GM12878 (cell line): ENCODE results near the gene SEMA5A. TPM values are rescaled to one million over a fixed set of nuclear protein-coding genes. Genes with fewer than 3 reads are reported as not detected.

ENCODE experiments used
- ATAC-seq: fragments of 200-7000 bp; cut with Tn5 transposase; 3 replicates; pipeline ENCODE4 v1.9.1; 2020; ENCODE audit warnings: mild to moderate bottlenecking, moderate library complexity
- BruUV-seq: library from RNA; stranded (reverse); fragments of 400-500 nt; replicated peaks from 2 replicates; lab custom pipeline; 2021; lab: Mats Ljungman, UMichigan
- CTCF ChIA-PET: fragments of 300-600 bp; sonication (Branson Sonifier 250); formaldehyde crosslinking; extraction: SDS; loops from one replicate; lab custom pipeline; 2021; ENCODE audit warnings: inconsistent platforms; lab: Yijun Ruan, JAX
- POLR2A ChIA-PET: fragments of 350-600 bp; formaldehyde crosslinking; extraction: SDS; loops from one replicate; lab custom pipeline; 2021; ENCODE audit warnings: inconsistent platforms; lab: Charles Lee
- RAD21 ChIA-PET: fragments of 300-600 bp; sonication (Branson Sonifier 250); formaldehyde crosslinking; loops from one replicate; lab custom pipeline; 2023; ENCODE audit warnings: antibody characterized with exemption; ENCODE audit not compliant: unreplicated experiment; lab: Charles Lee
- SMC1A ChIA-PET: fragments of 300-600 bp; sonication (Branson Sonifier 250); formaldehyde crosslinking; loops from one replicate; lab custom pipeline; 2023; ENCODE audit not compliant: unreplicated experiment, uncharacterized antibody; lab: Charles Lee
- DNase-seq: peaks from one replicate; pipeline ENCODE4 v3.0.0-alpha.2; 2011; ENCODE audit warnings: low read depth, low spot score
- FAIRE-seq: peaks from 3 replicates; lab custom pipeline; 2011; peaks lifted over from hg19 to GRCh38; lab: Jason Lieb, UNC
- H2AFZ ChIP-seq: 2 replicates; pipeline ENCODE4 v1.6.0; 2011; ENCODE audit warnings: low read depth, low read length, control low read depth; ENCODE audit not compliant: control insufficient read depth
- H3K27ac ChIP-seq: 2 replicates; pipeline ENCODE4 v1.5.1; 2011; ENCODE audit warnings: control low read depth; ENCODE audit not compliant: control insufficient read depth, insufficient read depth
- H3K27me3 ChIP-seq, 2 experiments: replicated peaks in 1 of 2; 2 replicates each; pipeline versions ENCODE4 v1.6.0 to v1.6.1; 2011; ENCODE audit warnings: low read length in 1 of 2; ENCODE audit not compliant: control insufficient read depth in 2 of 2, insufficient read depth in 2 of 2
- H3K36me3 ChIP-seq, 2 experiments: 2 replicates each; pipeline ENCODE4 v1.5.1; 2011; ENCODE audit warnings: low read length in 1 of 2; ENCODE audit not compliant: control insufficient read depth in 2 of 2, insufficient read depth in 2 of 2
- H3K4me1 ChIP-seq: 2 replicates; pipeline ENCODE4 v1.6.1; 2011; ENCODE audit warnings: mild to moderate bottlenecking, low read length, moderate library complexity, mixed read lengths; ENCODE audit not compliant: control insufficient read depth, insufficient read depth
- H3K4me2 ChIP-seq: 2 replicates; pipeline ENCODE4 v1.6.0; 2011; ENCODE audit warnings: control low read depth; ENCODE audit not compliant: control insufficient read depth, insufficient read depth
- H3K4me3 ChIP-seq: fragments of 200-600 bp; sonication (generic); 2 replicates; pipeline ENCODE4 v1.5.1; 2016
- H3K79me2 ChIP-seq: 2 replicates; pipeline ENCODE4 v1.6.0; 2011; ENCODE audit warnings: low read length; ENCODE audit not compliant: control insufficient read depth, insufficient read depth
- H3K9ac ChIP-seq: 2 replicates; pipeline ENCODE4 v1.8.0; 2011; ENCODE audit warnings: low read length, control low read depth, mixed read lengths; ENCODE audit not compliant: control insufficient read depth, insufficient read depth
- H3K9me3 ChIP-seq: replicated peaks from 3 replicates; pipeline ENCODE4 v1.5.1; 2011; ENCODE audit warnings: mild to moderate bottlenecking, low read length; ENCODE audit not compliant: control insufficient read depth, insufficient read depth
- H4K20me1 ChIP-seq: 2 replicates; pipeline ENCODE4 v1.6.0; 2011; ENCODE audit not compliant: control insufficient read depth, insufficient read depth
- NR2F1 ChIP-seq: fragments of 450-650 bp; conservative IDR thresholded peaks from 2 replicates; pipeline ENCODE4 v1.6.1; 2017; ENCODE audit warnings: mild to moderate bottlenecking
- RAD51 ChIP-seq: fragments of 450-650 bp; IDR thresholded peaks from 2 replicates; pipeline ENCODE4 v1.6.1; 2016; ENCODE audit warnings: moderate library complexity, mild to moderate bottlenecking, inconsistent platforms
- RFX5 ChIP-seq: IDR thresholded peaks from 2 replicates; pipeline ENCODE4 v1.6.1; 2011; ENCODE audit warnings: low read depth, low read length, improper control_type of control experiment
- TCF12 ChIP-seq: IDR thresholded peaks from 2 replicates; pipeline ENCODE4 v1.6.1; 2011; ENCODE audit warnings: low read depth, mild to moderate bottlenecking, low read length
- WGBS: methylation state at CpG from one replicate; pipeline ENCODE4 v1.1.6; 2016; ENCODE audit warnings: low lambda C conversion rate; ENCODE audit not compliant: insufficient replicate concordance, insufficient coverage; ENCODE audit errors: missing lambda C conversion rate; 5-methylcytosine and 5-hydroxymethylcytosine counted together
- in situ Hi-C: fragments of 300-500 bp; cut with MboI; formaldehyde crosslinking; loops from 9 replicates; pipeline ENCODE4 v1.14.3; 2018; ENCODE audit warnings: mixed read lengths
- intact Hi-C: fragments of 100-400 bp; cut with micrococcal nuclease; formaldehyde crosslinking; loops from one replicate; pipeline ENCODE4 v1.14.2; 2022; ENCODE audit not compliant: unreplicated experiment
- polyA plus RNA-seq, 11 experiments: library from polyadenylated mRNA; depleted of rRNA in 4 of 11; unstranded in 6 of 11; stranded (reverse) in 5 of 11; fragments of >200 nt; fragmentation: Nextera tagmentation in 4 of 11; fragmentation: Illumina TruSeq in 1 of 11; extraction: Ambion mirVana in 4 of 11; extraction: Trizol in 1 of 11; gene quantifications; 1 replicate in 1 of 11; 2 replicates in 10 of 11; pipeline versions ENCODE4 v1.2.1 to v1.2.3, GENCODE V29; 2011 to 2016; ENCODE audit warnings: inconsistent platforms in 2 of 11, missing spikeins in 2 of 11, low read depth in 1 of 11
- total RNA-seq, 4 experiments: library from RNA; depleted of rRNA in 3 of 4; stranded (reverse); fragments of >200 nt in 3 of 4; fragmentation: Illumina TruSeq in 1 of 4; extraction: Trizol in 1 of 4; gene quantifications; 2 replicates each; pipeline versions ENCODE4 v1.2.1 to v1.2.3, GENCODE V29; 2013 to 2021
- TF ChIP-seq, protein P1 (sequence below): fragments of 450-650 bp; formaldehyde crosslinking; IDR thresholded peaks from 2 replicates; pipeline ENCODE4 v1.4.0; 2022; ENCODE audit warnings: mild to moderate bottlenecking, moderate library complexity
- TF ChIP-seq, protein P2 (sequence below): IDR thresholded peaks from 2 replicates; pipeline ENCODE4 v1.6.1; 2012; ENCODE audit warnings: low read length, inconsistent platforms

The SEMA5A gene
- total and polyA plus RNA-seq, 10 of the 15 experiments (the other 5 are each of a cell fraction or from before 2014, with no cell fraction given), result 0.03 to 2.4 (median 0.09) TPM; not detected in 1

DNA sequence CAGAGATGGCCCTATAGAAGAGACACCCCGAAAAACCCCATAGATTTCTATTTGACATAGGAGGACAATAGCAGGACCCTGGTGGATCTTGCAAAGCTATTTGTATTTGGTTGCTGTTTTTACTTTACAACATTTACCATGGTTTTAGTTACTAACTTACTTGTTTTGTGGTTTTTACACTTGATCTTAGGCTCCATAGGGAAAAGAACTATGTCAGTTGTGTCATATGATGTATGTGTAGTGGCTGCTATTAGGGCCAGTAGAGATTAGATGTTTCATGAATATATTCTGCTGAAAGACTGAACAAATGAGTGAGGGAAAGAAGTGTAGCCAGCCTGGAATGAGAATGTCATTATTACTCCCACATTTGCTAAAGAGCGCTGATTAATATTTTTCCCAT is 388.1 kb downstream of the SEMA5A start:
- H3K27ac ChIP-seq, result no peak overlapping the region

More for the DNA sequence above, 388.1 kb downstream of the SEMA5A start:
- intact Hi-C loops, result loop anchor here (2.0 kb wide), 1 partner anchor 49 kb away; no protein-coding TSS in a partner anchor
- TF ChIP-seq, protein P1, sequence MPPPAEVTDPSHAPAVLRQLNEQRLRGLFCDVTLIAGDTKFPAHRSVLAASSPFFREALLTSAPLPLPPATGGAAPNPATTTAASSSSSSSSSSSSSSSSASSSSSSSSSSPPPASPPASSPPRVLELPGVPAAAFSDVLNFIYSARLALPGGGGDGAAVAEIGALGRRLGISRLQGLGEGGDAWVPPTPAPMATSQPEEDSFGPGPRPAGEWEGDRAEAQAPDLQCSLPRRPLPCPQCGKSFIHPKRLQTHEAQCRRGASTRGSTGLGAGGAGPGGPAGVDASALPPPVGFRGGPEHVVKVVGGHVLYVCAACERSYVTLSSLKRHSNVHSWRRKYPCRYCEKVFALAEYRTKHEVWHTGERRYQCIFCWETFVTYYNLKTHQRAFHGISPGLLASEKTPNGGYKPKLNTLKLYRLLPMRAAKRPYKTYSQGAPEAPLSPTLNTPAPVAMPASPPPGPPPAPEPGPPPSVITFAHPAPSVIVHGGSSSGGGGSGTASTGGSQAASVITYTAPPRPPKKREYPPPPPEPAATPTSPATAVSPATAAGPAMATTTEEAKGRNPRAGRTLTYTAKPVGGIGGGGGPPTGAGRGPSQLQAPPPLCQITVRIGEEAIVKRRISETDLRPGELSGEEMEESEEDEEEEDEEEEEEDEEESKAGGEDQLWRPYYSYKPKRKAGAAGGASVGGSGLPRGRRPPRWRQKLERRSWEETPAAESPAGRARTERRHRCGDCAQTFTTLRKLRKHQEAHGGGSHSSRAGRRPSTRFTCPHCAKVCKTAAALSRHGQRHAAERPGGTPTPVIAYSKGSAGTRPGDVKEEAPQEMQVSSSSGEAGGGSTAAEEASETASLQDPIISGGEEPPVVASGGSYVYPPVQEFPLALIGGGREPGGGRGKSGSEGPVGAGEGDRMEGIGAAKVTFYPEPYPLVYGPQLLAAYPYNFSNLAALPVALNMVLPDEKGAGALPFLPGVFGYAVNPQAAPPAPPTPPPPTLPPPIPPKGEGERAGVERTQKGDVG (CRISPR knock-in tag), result no peak
- TF ChIP-seq RAD51 (no peak), NR2F1 (no peak), RFX5 (no peak), TCF12 (no peak)
- TF ChIP-seq, protein P2, sequence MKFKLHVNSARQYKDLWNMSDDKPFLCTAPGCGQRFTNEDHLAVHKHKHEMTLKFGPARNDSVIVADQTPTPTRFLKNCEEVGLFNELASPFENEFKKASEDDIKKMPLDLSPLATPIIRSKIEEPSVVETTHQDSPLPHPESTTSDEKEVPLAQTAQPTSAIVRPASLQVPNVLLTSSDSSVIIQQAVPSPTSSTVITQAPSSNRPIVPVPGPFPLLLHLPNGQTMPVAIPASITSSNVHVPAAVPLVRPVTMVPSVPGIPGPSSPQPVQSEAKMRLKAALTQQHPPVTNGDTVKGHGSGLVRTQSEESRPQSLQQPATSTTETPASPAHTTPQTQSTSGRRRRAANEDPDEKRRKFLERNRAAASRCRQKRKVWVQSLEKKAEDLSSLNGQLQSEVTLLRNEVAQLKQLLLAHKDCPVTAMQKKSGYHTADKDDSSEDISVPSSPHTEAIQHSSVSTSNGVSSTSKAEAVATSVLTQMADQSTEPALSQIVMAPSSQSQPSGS, result no peak
- POLR2A ChIA-PET, result no interaction called here
- Histone ChIP-seq H3K4me3 (no peak overlapping the region), H3K4me1 (no peaks in the 10 kb centered on the region), H4K20me1 (no peaks in the 10 kb centered on the region), H3K9me3 (no peaks in the 10 kb centered on the region), H3K4me2 (no peak overlapping the region), H3K79me2 (no peaks in the 10 kb centered on the region), H3K9ac (no peak overlapping the region), H3K27me3 (no peaks in the 10 kb centered on the region), H3K36me3 (no peaks in the 10 kb centered on the region), H2AFZ (no peak overlapping the region)
- in situ Hi-C loops, result no loop called here
- CTCF ChIA-PET, result interaction anchor here (3.7 kb wide), 1 partner anchor 49 kb away, joined by 25 read pairs; no protein-coding TSS in a partner anchor
- BruUV-seq, result no TSS peak
- FAIRE-seq (no peak), ATAC-seq (no peak), DNase-seq (no peak)
- 63% methylated on average over 2 of the region's 2 CpGs for WGBS
- RAD21 ChIA-PET, result interaction anchor here (1.0 kb wide), 1 partner anchor 49 kb away, joined by 3 read pairs; no protein-coding TSS in a partner anchor
- SMC1A ChIA-PET, result interaction anchor here (1.4 kb wide), 1 partner anchor 10 kb away, joined by 3 read pairs; no protein-coding TSS in a partner anchor
